Measurements from ENCODE around the gene TRAPPC3.

Gene TRAPPC3

GRCh38 chr1:36119456-36119855 lies 29.8 kb downstream of the TRAPPC3 start:
- H3K4me2 ChIP-seq (ENCODE audit: low read depth, low read length, poor library complexity, severe bottlenecking), result no peak overlapping the region
- no peaks in the 10 kb centered on the region for H3K9me3 ChIP-seq (ENCODE audit: insufficient read depth, low read length)
- no peaks in the 10 kb centered on the region for H3K79me2 ChIP-seq (ENCODE audit: insufficient read depth, low read length)
- no peaks in the 10 kb centered on the region for H3F3A ChIP-seq (ENCODE audit: insufficient read depth)
- no peak overlapping the region for H3K9ac ChIP-seq (ENCODE audit: low read length)
- no peak overlapping the region for H3K4me3 ChIP-seq (ENCODE audit: insufficient read depth, low read length, poor library complexity, severe bottlenecking)
- no peaks in the 10 kb centered on the region for H3K9me2 ChIP-seq (replicated peaks; ENCODE audit: insufficient read depth, low read length)
- no peak overlapping the region for H3K27ac ChIP-seq (ENCODE audit: low read depth, low read length)
- H3K36me3 ChIP-seq (ENCODE audit: low read length), result no peaks in the 10 kb centered on the region
- H4K20me1 ChIP-seq (ENCODE audit: low read depth, low read length), result no peaks in the 10 kb centered on the region
- TF ChIP-seq CTCF (IDR thresholded peaks at IDR 0.05; ENCODE audit: insufficient read depth, low read length, poor library complexity, severe bottlenecking), result no peak
- no peak for TF ChIP-seq EZH2phosphoT487 (conservative IDR thresholded peaks at IDR 0.05; ENCODE audit: low read length)
- no peak overlapping the region for H2AFZ ChIP-seq (ENCODE audit: low read depth, low read length, severe bottlenecking)
- H3K27me3 ChIP-seq (ENCODE audit: low read length), result no peaks in the 10 kb centered on the region

GRCh38 chr1:36118447-36119204 lies 30.7 kb downstream of the TRAPPC3 start:
- Histone ChIP-seq H3K36me3 (ENCODE audit: low read length) (no peaks in the 10 kb centered on the region), H3K27ac (ENCODE audit: low read depth, low read length) (no peak overlapping the region), H3F3A (ENCODE audit: insufficient read depth) (no peaks in the 10 kb centered on the region), H4K20me1 (ENCODE audit: low read depth, low read length) (no peaks in the 10 kb centered on the region), H2AFZ (ENCODE audit: low read depth, low read length, severe bottlenecking) (no peak overlapping the region), H3K9me2 (replicated peaks; ENCODE audit: insufficient read depth, low read length) (no peaks in the 10 kb centered on the region), H3K4me3 (ENCODE audit: insufficient read depth, low read length, poor library complexity, severe bottlenecking) (no peak overlapping the region), H3K9me3 (ENCODE audit: insufficient read depth, low read length) (no peaks in the 10 kb centered on the region), H3K4me2 (ENCODE audit: low read depth, low read length, poor library complexity, severe bottlenecking) (no peak overlapping the region), H3K27me3 (ENCODE audit: low read length) (no peaks in the 10 kb centered on the region), H3K9ac (ENCODE audit: low read length) (no peak overlapping the region), H3K79me2 (ENCODE audit: insufficient read depth, low read length) (no peaks in the 10 kb centered on the region)
- TF ChIP-seq CTCF (IDR thresholded peaks at IDR 0.05; ENCODE audit: insufficient read depth, low read length, poor library complexity, severe bottlenecking), result no peak
- TF ChIP-seq EZH2phosphoT487 (conservative IDR thresholded peaks at IDR 0.05; ENCODE audit: low read length), result no peak

GRCh38 chr1:36116901-36117300 lies 32.4 kb downstream of the TRAPPC3 start:
- TF ChIP-seq EZH2phosphoT487 (conservative IDR thresholded peaks at IDR 0.05; ENCODE audit: low read length) (no peak), CTCF (IDR thresholded peaks at IDR 0.05; ENCODE audit: insufficient read depth, low read length, poor library complexity, severe bottlenecking) (no peak)
- Histone ChIP-seq H3K4me3 (ENCODE audit: insufficient read depth, low read length, poor library complexity, severe bottlenecking) (no peak overlapping the region), H3K27ac (ENCODE audit: low read depth, low read length) (no peak overlapping the region), H3K9me2 (replicated peaks; ENCODE audit: insufficient read depth, low read length) (no peaks in the 10 kb centered on the region), H3K9me3 (ENCODE audit: insufficient read depth, low read length) (no peaks in the 10 kb centered on the region), H4K20me1 (ENCODE audit: low read depth, low read length) (no peaks in the 10 kb centered on the region), H3K9ac (ENCODE audit: low read length) (no peak overlapping the region), H3K4me2 (ENCODE audit: low read depth, low read length, poor library complexity, severe bottlenecking) (no peak overlapping the region), H3K36me3 (ENCODE audit: low read length) (no peaks in the 10 kb centered on the region), H3F3A (ENCODE audit: insufficient read depth) (no peaks in the 10 kb centered on the region), H3K79me2 (ENCODE audit: insufficient read depth, low read length) (no peaks in the 10 kb centered on the region), H2AFZ (ENCODE audit: low read depth, low read length, severe bottlenecking) (no peak overlapping the region), H3K27me3 (ENCODE audit: low read length) (no peaks in the 10 kb centered on the region)

Measured in SU-DHL-6 (cell line).